Uterus (tissue), 2 donors: ENCODE measurements around the gene SHFL.

ENCODE experiments used
- POLR2A ChIP-seq, 2 donors: fragments of 450-650 bp; IDR thresholded peaks; one replicate each; pipeline ENCODE4 v1.6.1; 2016; ENCODE audit warnings: antibody characterized with exemption in 2 of 2, mild to moderate bottlenecking in 1 of 2, moderate library complexity in 1 of 2
- TF ChIP-seq, protein P1 (sequence below), 4 experiments: fragments of 200-600 bp in 2 of 4; fragments of 450-650 bp in 2 of 4; sonication (generic) in 2 of 4; IDR thresholded peaks; one replicate each; pipeline ENCODE4 v1.5.1; 2016 to 2019; ENCODE audit warnings: antibody characterized with exemption in 4 of 4, mild to moderate bottlenecking in 2 of 4, moderate library complexity in 1 of 4

DNA sequence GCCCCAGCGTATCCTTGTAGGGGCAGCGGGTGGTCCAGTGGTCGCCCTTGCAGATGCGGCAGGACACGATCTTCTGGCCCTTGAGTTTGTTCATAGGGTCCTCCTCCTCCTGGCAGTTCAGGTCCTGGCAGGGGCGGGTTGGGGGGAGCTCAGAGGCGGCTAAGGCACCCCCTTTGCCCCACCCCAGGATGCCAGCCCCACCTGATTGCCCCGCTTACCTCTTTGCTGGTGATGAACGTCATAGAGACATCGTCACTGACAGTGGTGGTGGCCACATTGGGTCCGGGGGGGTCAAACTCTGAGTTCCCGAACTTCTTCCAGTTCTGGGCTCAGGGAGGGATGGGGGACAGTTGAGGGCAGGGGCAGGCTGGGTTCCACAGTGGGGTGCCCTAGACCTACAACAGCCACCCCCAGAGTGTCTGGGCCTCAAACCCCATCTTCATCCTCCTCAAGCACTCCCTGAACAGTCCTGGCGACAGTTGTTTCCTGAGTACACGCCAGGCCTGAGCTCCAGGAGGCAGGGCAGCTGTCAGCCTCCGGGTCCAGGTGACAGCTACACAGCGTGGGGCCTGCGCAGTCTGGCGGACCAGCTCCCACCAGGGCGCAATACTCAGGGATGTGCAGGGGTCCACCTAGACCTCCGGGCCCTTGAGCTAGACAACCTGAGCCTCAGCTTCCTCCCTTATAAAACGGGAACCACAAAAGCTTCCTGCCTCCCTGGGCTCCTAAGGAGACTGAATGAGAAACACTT lies 30.9 kb downstream of the SHFL start:
- TF ChIP-seq POLR2A (IDR thresholded peaks at IDR 0.05) = no peak
- TF ChIP-seq, protein P1, sequence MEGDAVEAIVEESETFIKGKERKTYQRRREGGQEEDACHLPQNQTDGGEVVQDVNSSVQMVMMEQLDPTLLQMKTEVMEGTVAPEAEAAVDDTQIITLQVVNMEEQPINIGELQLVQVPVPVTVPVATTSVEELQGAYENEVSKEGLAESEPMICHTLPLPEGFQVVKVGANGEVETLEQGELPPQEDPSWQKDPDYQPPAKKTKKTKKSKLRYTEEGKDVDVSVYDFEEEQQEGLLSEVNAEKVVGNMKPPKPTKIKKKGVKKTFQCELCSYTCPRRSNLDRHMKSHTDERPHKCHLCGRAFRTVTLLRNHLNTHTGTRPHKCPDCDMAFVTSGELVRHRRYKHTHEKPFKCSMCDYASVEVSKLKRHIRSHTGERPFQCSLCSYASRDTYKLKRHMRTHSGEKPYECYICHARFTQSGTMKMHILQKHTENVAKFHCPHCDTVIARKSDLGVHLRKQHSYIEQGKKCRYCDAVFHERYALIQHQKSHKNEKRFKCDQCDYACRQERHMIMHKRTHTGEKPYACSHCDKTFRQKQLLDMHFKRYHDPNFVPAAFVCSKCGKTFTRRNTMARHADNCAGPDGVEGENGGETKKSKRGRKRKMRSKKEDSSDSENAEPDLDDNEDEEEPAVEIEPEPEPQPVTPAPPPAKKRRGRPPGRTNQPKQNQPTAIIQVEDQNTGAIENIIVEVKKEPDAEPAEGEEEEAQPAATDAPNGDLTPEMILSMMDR (IDR thresholded peaks at IDR 0.05) = no peak
